Measurements from ENCODE around the gene FOXO6. TPM values are rescaled to one million over a fixed set of nuclear protein-coding genes. Genes with fewer than 3 reads are reported as not detected.

FOXO6 gene
- total and polyA plus RNA-seq, 2 experiments from 2014 or later = 0.68 to 4.2 TPM

GRCh38 chr1:41330588-41331545 is 30.4 kb upstream of the FOXO6 start:
- DNase-seq (ENCODE audit: low spot score) (peak; percentile 95), ATAC-seq (peak; percentile 98)
- H3K4me3 ChIP-seq = peak overlapping the region; percentile 1; the same call in 1 of the 2 replicates
- H4K20me1 ChIP-seq (replicated peaks; ENCODE audit: insufficient read depth) = no peaks in the 10 kb centered on the region
- Mint-ChIP-seq H3K4me3 (peak overlapping the region; percentile 20; the same call in 2 of the 3 replicates), H3K36me3 (ENCODE audit: low read depth) (no peaks in the 10 kb centered on the region), H3K27me3 (ENCODE audit: insufficient read depth, low read depth, poor library complexity) (peaks cover 10% of the 10 kb centered on the region), H3K4me1 (peaks cover 8% of the 10 kb centered on the region), H3K9me3 (peaks cover 7% of the 10 kb centered on the region; the same call in 2 of the 3 replicates), H3K27ac (no peak overlapping the region)
- no peaks in the 10 kb centered on the region for H3K27me3 ChIP-seq (ENCODE audit: insufficient read depth)
- H3K9me2 ChIP-seq (ENCODE audit: insufficient read depth) = no peaks in the 10 kb centered on the region
- no peaks in the 10 kb centered on the region for H3K4me1 ChIP-seq (ENCODE audit: insufficient read depth)
- no peaks in the 10 kb centered on the region for H3F3A ChIP-seq (replicated peaks; ENCODE audit: low read depth)
- no peaks in the 10 kb centered on the region for H3K79me2 ChIP-seq (replicated peaks; ENCODE audit: insufficient read depth)
- no peaks in the 10 kb centered on the region for H3K36me3 ChIP-seq (ENCODE audit: insufficient read depth)
- H2AFZ ChIP-seq = peak overlapping the region; percentile 94
- peak overlapping the region; percentile 40; the same call in 1 of the 2 replicates for H3K4me2 ChIP-seq
- TF ChIP-seq REST (IDR thresholded peaks at IDR 0.05; ENCODE audit: unreplicated experiment) = no peak
- no peak for TF ChIP-seq STAT1 (IDR thresholded peaks at IDR 0.05; ENCODE audit: unreplicated experiment)
- TF ChIP-seq CTCF (conservative IDR thresholded peaks at IDR 0.05; ENCODE audit: low read depth in 2 of 2) = peak; percentile 55 to 80
- TF ChIP-seq NANOG (IDR thresholded peaks at IDR 0.05; ENCODE audit: borderline replicate concordance) = no peak
- no peak for TF ChIP-seq JUNB (IDR thresholded peaks at IDR 0.05; ENCODE audit: unreplicated experiment)
- no peak overlapping the region for H3K27ac ChIP-seq (ENCODE audit: low read depth)

GRCh38 chr1:41331546-41331917 is 29.7 kb upstream of the FOXO6 start:
- H3K4me1 ChIP-seq (ENCODE audit: insufficient read depth) = no peaks in the 10 kb centered on the region
- no peaks in the 10 kb centered on the region for H3K27me3 ChIP-seq (ENCODE audit: insufficient read depth)
- Mint-ChIP-seq H3K4me3 (no peak overlapping the region), H3K27me3 (ENCODE audit: insufficient read depth, low read depth, poor library complexity) (peaks cover 10% of the 10 kb centered on the region), H3K36me3 (ENCODE audit: low read depth) (no peaks in the 10 kb centered on the region), H3K4me1 (peaks cover 8% of the 10 kb centered on the region), H3K27ac (no peak overlapping the region), H3K9me3 (peaks cover 7% of the 10 kb centered on the region; the same call in 2 of the 3 replicates)
- peak overlapping the region; percentile 7; the same call in 1 of the 2 replicates for H2AFZ ChIP-seq
- no peaks in the 10 kb centered on the region for H4K20me1 ChIP-seq (replicated peaks; ENCODE audit: insufficient read depth)
- no peak overlapping the region for H3K27ac ChIP-seq (ENCODE audit: low read depth)
- peak overlapping the region; percentile 1; the same call in 1 of the 2 replicates for H3K4me3 ChIP-seq
- peak; percentile 41 for ATAC-seq
- H3F3A ChIP-seq (replicated peaks; ENCODE audit: low read depth) = no peaks in the 10 kb centered on the region
- H3K9me2 ChIP-seq (ENCODE audit: insufficient read depth) = no peaks in the 10 kb centered on the region
- no peak overlapping the region; the same call in 1 of the 2 replicates for H3K4me2 ChIP-seq
- H3K79me2 ChIP-seq (replicated peaks; ENCODE audit: insufficient read depth) = no peaks in the 10 kb centered on the region
- no peaks in the 10 kb centered on the region for H3K36me3 ChIP-seq (ENCODE audit: insufficient read depth)
- DNase-seq (ENCODE audit: low spot score) = no peak
- TF ChIP-seq EZH2 (IDR thresholded peaks at IDR 0.05; ENCODE audit: low read depth, unreplicated experiment) (no peak), NANOG (IDR thresholded peaks at IDR 0.05; ENCODE audit: borderline replicate concordance) (no peak), REST (IDR thresholded peaks at IDR 0.05; ENCODE audit: unreplicated experiment) (no peak), JUNB (IDR thresholded peaks at IDR 0.05; ENCODE audit: unreplicated experiment) (no peak), ETS1 (IDR thresholded peaks at IDR 0.05) (no peak), POLR2AphosphoS5 (IDR thresholded peaks at IDR 0.05; ENCODE audit: low read depth) (no peak)
